OCI-LY1 (cell line): ENCODE results near the gene RPRD2.

ENCODE experiments used
- H2AFZ ChIP-seq: fragments of 200-600 bp; sonication (generic), shearing (Covaris generic); 2 replicates; pipeline ENCODE4 v1.6.0; 2014; ENCODE audit warnings: antibody characterized with exemption, mild to moderate bottlenecking, low read length
- H3F3A ChIP-seq: fragments of 200-600 bp; sonication (generic), shearing (Covaris generic); 2 replicates; pipeline ENCODE4 v1.6.0; 2014; ENCODE audit warnings: mild to moderate bottlenecking, antibody characterized with exemption, low read length, moderate library complexity; ENCODE audit not compliant: insufficient read depth
- H3K27ac ChIP-seq: fragments of 200-600 bp; sonication (generic); 2 replicates; pipeline ENCODE4 v1.5.1; 2014; ENCODE audit warnings: low read length, mixed run types, mild to moderate bottlenecking, low read depth; ENCODE audit not compliant: poor library complexity, severe bottlenecking
- H3K27me3 ChIP-seq: fragments of 200-600 bp; sonication (generic); 2 replicates; pipeline ENCODE4 v1.6.0; 2014; ENCODE audit warnings: antibody characterized with exemption, mild to moderate bottlenecking, low read length, moderate library complexity; ENCODE audit not compliant: insufficient read depth
- H3K36me3 ChIP-seq: fragments of 200-600 bp; sonication (generic); 2 replicates; pipeline ENCODE4 v1.6.1; 2014; ENCODE audit warnings: mild to moderate bottlenecking, antibody characterized with exemption, low read length, moderate library complexity, mixed read lengths; ENCODE audit not compliant: insufficient read depth
- H3K4me1 ChIP-seq: fragments of 200-600 bp; sonication (generic); 2 replicates; pipeline ENCODE4 v1.5.1; 2014; ENCODE audit warnings: mild to moderate bottlenecking, low read length, moderate library complexity; ENCODE audit not compliant: insufficient read depth, severe bottlenecking
- H3K4me2 ChIP-seq: fragments of 200-600 bp; sonication (generic), shearing (Covaris generic); 2 replicates; pipeline ENCODE4 v1.6.1; 2014; ENCODE audit warnings: low read length
- H3K4me3 ChIP-seq: fragments of 200-600 bp; sonication (generic); 2 replicates; pipeline ENCODE4 v1.5.1; 2014; ENCODE audit warnings: low read length, low read depth, mild to moderate bottlenecking, mixed read lengths; ENCODE audit not compliant: poor library complexity, severe bottlenecking
- H3K79me2 ChIP-seq: fragments of 200-600 bp; shearing (Covaris generic); 2 replicates; pipeline ENCODE4 v1.6.1; 2016; ENCODE audit warnings: mixed run types, low read length, mixed read lengths; ENCODE audit not compliant: insufficient read depth
- H3K9ac ChIP-seq: fragments of 200-600 bp; sonication (generic), shearing (Covaris generic); 2 replicates; pipeline ENCODE4 v1.6.1; 2014; ENCODE audit warnings: mild to moderate bottlenecking, low read length, mixed read lengths
- H3K9me2 ChIP-seq: fragments of 200-600 bp; sonication (generic), shearing (Covaris generic); 2 replicates; pipeline ENCODE4 v1.6.1; 2014; ENCODE audit warnings: low read depth, mild to moderate bottlenecking, low read length, mixed read lengths
- H3K9me3 ChIP-seq: fragments of 200-600 bp; shearing (Covaris generic); 2 replicates; pipeline ENCODE4 v1.6.1; 2014; ENCODE audit warnings: low read length, mixed read lengths
- H4K20me1 ChIP-seq: fragments of 200-600 bp; sonication (generic), shearing (Covaris generic); 2 replicates; pipeline ENCODE4 v1.6.0; 2016; ENCODE audit warnings: mild to moderate bottlenecking, low read length; ENCODE audit not compliant: insufficient read depth
- EZH2 ChIP-seq: fragments of 200-600 bp; sonication (generic), shearing (Covaris generic); IDR thresholded peaks from 2 replicates; pipeline ENCODE4 v1.8.0; 2017; ENCODE audit warnings: borderline replicate concordance, mixed run types, mild to moderate bottlenecking, antibody characterized with exemption, low read length, moderate library complexity, mixed read lengths
- TF ChIP-seq, protein P1 (sequence below): fragments of 200-600 bp; sonication (generic), shearing (Covaris generic); IDR thresholded peaks from 2 replicates; pipeline ENCODE4 v1.5.1; 2017; ENCODE audit warnings: mild to moderate bottlenecking, antibody characterized with exemption, low read length, moderate library complexity, mixed read lengths

RPRD2 gene

GRCh38 chr1:150493175-150493574 is 129.2 kb downstream of the RPRD2 start:
- H3K9ac ChIP-seq: no peak overlapping the region
- no peaks in the 10 kb centered on the region for H4K20me1 ChIP-seq
- H3K9me3 ChIP-seq: no peaks in the 10 kb centered on the region
- no peak overlapping the region for H3K4me3 ChIP-seq
- H3K79me2 ChIP-seq: peaks cover 2% of the 10 kb centered on the region; the same call in 1 of the 2 replicates
- peaks cover 6% of the 10 kb centered on the region for H3K4me1 ChIP-seq
- no peaks in the 10 kb centered on the region for H3F3A ChIP-seq
- no peak overlapping the region for H3K27ac ChIP-seq
- H3K9me2 ChIP-seq: no peaks in the 10 kb centered on the region
- H3K36me3 ChIP-seq: peaks cover 62% of the 10 kb centered on the region
- H3K4me2 ChIP-seq: no peak overlapping the region
- no peaks in the 10 kb centered on the region for H3K27me3 ChIP-seq
- no peak overlapping the region for H2AFZ ChIP-seq
- no peak for TF ChIP-seq EZH2
- TF ChIP-seq, protein P1, sequence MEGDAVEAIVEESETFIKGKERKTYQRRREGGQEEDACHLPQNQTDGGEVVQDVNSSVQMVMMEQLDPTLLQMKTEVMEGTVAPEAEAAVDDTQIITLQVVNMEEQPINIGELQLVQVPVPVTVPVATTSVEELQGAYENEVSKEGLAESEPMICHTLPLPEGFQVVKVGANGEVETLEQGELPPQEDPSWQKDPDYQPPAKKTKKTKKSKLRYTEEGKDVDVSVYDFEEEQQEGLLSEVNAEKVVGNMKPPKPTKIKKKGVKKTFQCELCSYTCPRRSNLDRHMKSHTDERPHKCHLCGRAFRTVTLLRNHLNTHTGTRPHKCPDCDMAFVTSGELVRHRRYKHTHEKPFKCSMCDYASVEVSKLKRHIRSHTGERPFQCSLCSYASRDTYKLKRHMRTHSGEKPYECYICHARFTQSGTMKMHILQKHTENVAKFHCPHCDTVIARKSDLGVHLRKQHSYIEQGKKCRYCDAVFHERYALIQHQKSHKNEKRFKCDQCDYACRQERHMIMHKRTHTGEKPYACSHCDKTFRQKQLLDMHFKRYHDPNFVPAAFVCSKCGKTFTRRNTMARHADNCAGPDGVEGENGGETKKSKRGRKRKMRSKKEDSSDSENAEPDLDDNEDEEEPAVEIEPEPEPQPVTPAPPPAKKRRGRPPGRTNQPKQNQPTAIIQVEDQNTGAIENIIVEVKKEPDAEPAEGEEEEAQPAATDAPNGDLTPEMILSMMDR: no peak

DNA sequence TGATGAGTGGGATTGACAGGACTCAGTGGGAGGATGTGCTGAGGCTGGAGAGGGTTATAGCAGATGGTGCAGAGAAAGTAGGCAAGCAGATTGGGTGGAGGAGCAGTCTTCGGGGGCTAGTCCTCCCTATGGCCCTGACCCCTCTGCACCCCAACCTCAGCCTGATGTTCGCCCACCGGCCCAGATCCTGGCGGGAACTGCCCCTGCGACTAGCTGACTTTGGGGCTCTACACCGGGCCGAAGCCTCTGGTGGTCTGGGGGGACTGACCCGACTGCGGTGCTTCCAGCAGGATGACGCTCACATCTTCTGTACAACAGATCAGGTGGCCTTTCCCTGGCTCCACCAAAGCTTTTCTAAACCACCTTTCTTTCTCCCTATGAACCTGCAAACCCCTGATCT is 134.4 kb downstream of the RPRD2 start:
- no peaks in the 10 kb centered on the region for H3K9me3 ChIP-seq
- H2AFZ ChIP-seq: no peak overlapping the region
- no peaks in the 10 kb centered on the region for H3K4me1 ChIP-seq
- H3K36me3 ChIP-seq: peaks cover 56% of the 10 kb centered on the region
- no peaks in the 10 kb centered on the region for H3K27me3 ChIP-seq
- H3K4me2 ChIP-seq: no peak overlapping the region
- no peaks in the 10 kb centered on the region for H3K79me2 ChIP-seq
- no peak overlapping the region for H3K4me3 ChIP-seq
- no peaks in the 10 kb centered on the region for H3K9me2 ChIP-seq
- no peak for TF ChIP-seq EZH2
- TF ChIP-seq, protein P1: no peak
- H3K27ac ChIP-seq: no peak overlapping the region
- no peak overlapping the region for H3K9ac ChIP-seq
- H3F3A ChIP-seq: no peaks in the 10 kb centered on the region
- H4K20me1 ChIP-seq: no peaks in the 10 kb centered on the region

DNA sequence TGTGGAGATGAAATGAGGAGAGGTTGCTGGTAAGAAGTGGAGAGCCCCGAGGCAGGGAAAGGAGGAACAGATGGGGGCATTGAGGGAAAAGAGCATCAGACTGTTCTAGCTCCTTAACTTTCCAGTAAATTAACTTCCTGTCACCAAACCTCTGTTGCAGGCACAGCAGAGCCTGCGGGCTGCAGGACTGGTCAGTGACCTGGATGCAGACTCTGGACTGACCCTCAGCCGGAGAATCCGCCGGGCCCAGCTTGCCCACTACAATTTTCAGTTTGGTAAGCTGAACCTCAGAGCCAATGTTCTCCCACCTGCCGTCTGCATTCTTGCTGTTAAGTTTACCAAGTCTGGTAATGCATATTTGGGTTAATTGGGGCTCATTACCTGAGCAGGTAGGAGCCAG is 141.5 kb downstream of the RPRD2 start:
- Histone ChIP-seq H3F3A (no peaks in the 10 kb centered on the region), H4K20me1 (no peaks in the 10 kb centered on the region), H3K9me3 (no peaks in the 10 kb centered on the region), H2AFZ (no peak overlapping the region), H3K4me1 (no peaks in the 10 kb centered on the region), H3K9ac (no peak overlapping the region), H3K27ac (no peak overlapping the region), H3K79me2 (no peaks in the 10 kb centered on the region), H3K27me3 (no peaks in the 10 kb centered on the region), H3K36me3 (peaks cover 50% of the 10 kb centered on the region), H3K4me3 (no peak overlapping the region), H3K4me2 (no peak overlapping the region), H3K9me2 (no peaks in the 10 kb centered on the region)
- no peak for TF ChIP-seq EZH2
- TF ChIP-seq, protein P1: no peak
